ENCODE results near the gene IRX2. TPM values are rescaled to one million over a fixed set of nuclear protein-coding genes. Genes with fewer than 3 reads are reported as not detected.

Gene IRX2
- total and polyA plus RNA-seq, 2 of the 4 experiments (the other 2 are of a cell fraction): 0.36 to 0.97 TPM

GRCh38 chr5:2759696-2760461 is 8.4 kb upstream of the IRX2 start:
- H3K27ac ChIP-seq (ENCODE audit: insufficient read depth, low read length): no peak overlapping the region
- dilution Hi-C loops (cut with HindIII; ENCODE audit: low sequenced_read_pairs, unreplicated experiment) (no loop called here), intact Hi-C loops (cut with micrococcal nuclease) (no loop called here), in situ Hi-C loops (cut with MboI; ENCODE audit: low sequenced_read_pairs) (no loop called here)
- H3K79me1 ChIP-seq (ENCODE audit: low read depth in 1 of 2, low read length in 2 of 2): no peaks in the 10 kb centered on the region
- no peak overlapping the region for H4K8ac ChIP-seq (ENCODE audit: low read depth in 2 of 2, low read length in 2 of 2)
- H4K20me1 ChIP-seq (ENCODE audit: insufficient read depth, low read length): no peaks in the 10 kb centered on the region
- no peak overlapping the region for H4K91ac ChIP-seq (ENCODE audit: insufficient read depth, low read depth, low read length)
- H2BK5ac ChIP-seq (ENCODE audit: low read depth, low read length, poor library complexity, severe bottlenecking): no peak overlapping the region
- no peak overlapping the region for H3K14ac ChIP-seq (replicated peaks; ENCODE audit: low read depth, low read length)
- POLR2A ChIA-PET (ENCODE audit: unreplicated experiment): no interaction called here
- WGBS, 2 experiments (ENCODE audit: extremely low coverage in 2 of 2, insufficient read length in 1 of 2): 57% methylated on average over 3 of the region's 11 CpGs; no CpG with 5 or more reads in 1 of the 2 experiments
- H3K36me3 ChIP-seq (ENCODE audit: control insufficient read depth, insufficient read depth, low read length): no peaks in the 10 kb centered on the region
- no peak overlapping the region for H3K23ac ChIP-seq (ENCODE audit: low read depth, low read length)
- no peak overlapping the region for H3K4ac ChIP-seq (ENCODE audit: low read depth, low read length)
- no peak for DNase-seq
- H2BK15ac ChIP-seq (ENCODE audit: low read depth, low read length): no peak overlapping the region
- no peak overlapping the region for H2AK5ac ChIP-seq (ENCODE audit: low read depth, low read length)
- TF ChIP-seq POLR2A (IDR thresholded peaks at IDR 0.05; ENCODE audit: low read depth, low read length): no peak
- no peak for TF ChIP-seq MAZ (IDR thresholded peaks at IDR 0.05; ENCODE audit: borderline replicate concordance, low read depth, low read length)
- TF ChIP-seq FOS (IDR thresholded peaks at IDR 0.05; ENCODE audit: low read depth, low read length): no peak
- no peak for TF ChIP-seq SMC3 (IDR thresholded peaks at IDR 0.05; ENCODE audit: low read depth, low read length)
- TF ChIP-seq CHD1 (IDR thresholded peaks at IDR 0.05; ENCODE audit: low read depth, low read length): no peak
- TF ChIP-seq RAD21 (IDR thresholded peaks at IDR 0.05; ENCODE audit: low read length): no peak
- TF ChIP-seq MAFK (IDR thresholded peaks at IDR 0.05; ENCODE audit: low read depth, low read length): no peak
- no peak for TF ChIP-seq MXI1 (IDR thresholded peaks at IDR 0.05; ENCODE audit: borderline replicate concordance, low read depth, low read length)
- TF ChIP-seq RFX5 (IDR thresholded peaks at IDR 0.05; ENCODE audit: low read depth, low read length): no peak
- H2BK120ac ChIP-seq (ENCODE audit: low read depth, low read length): no peak overlapping the region
- no peak overlapping the region for H3K9ac ChIP-seq (ENCODE audit: low read depth, low read length)
- CTCF ChIA-PET: no interaction called here
- no TSS peak for BruUV-seq (replicated peaks)
- H3K4me3 ChIP-seq (ENCODE audit: insufficient read depth, low read depth, low read length): no peak overlapping the region
- no peak overlapping the region for H3K56ac ChIP-seq (ENCODE audit: extremely low read depth, insufficient read depth, low read length)
- H3K27me3 ChIP-seq (ENCODE audit: control insufficient read depth, insufficient read depth, low read length): peaks cover 17% of the 10 kb centered on the region; the same call in 1 of the 2 replicates
- no peak for ATAC-seq (ENCODE audit: low read depth)
- H2AFZ ChIP-seq (replicated peaks; ENCODE audit: low read length, poor library complexity): no peak overlapping the region
- H2AK9ac ChIP-seq (replicated peaks; ENCODE audit: low read depth, low read length, poor library complexity): no peak overlapping the region
- no peak overlapping the region for H4K5ac ChIP-seq (ENCODE audit: low read depth, low read length)
- H3K4me2 ChIP-seq (ENCODE audit: low read depth, low read length): no peak overlapping the region
- no peaks in the 10 kb centered on the region for H3K9me1 ChIP-seq (ENCODE audit: insufficient read depth, low read length)
- H3K9me3 ChIP-seq (ENCODE audit: control insufficient read depth, insufficient read depth, low read length): peaks cover 7% of the 10 kb centered on the region; the same call in 1 of the 2 replicates
- no peak overlapping the region for H3K18ac ChIP-seq (ENCODE audit: low read depth, low read length)
- no peaks in the 10 kb centered on the region for H3K4me1 ChIP-seq (ENCODE audit: control insufficient read depth, insufficient read depth, low read length)
- H2BK20ac ChIP-seq (ENCODE audit: low read depth, low read length): no peak overlapping the region
